ENCODE results near the gene DQX1. TPM values are rescaled to one million over a fixed set of nuclear protein-coding genes. Genes with fewer than 3 reads are reported as not detected.

The DQX1 gene
- total and polyA plus RNA-seq, 2 experiments from 2014 or later: 0.32 to 0.52 TPM

- no peaks in the 10 kb centered on the region for H3K9me3 Mint-ChIP-seq
- peaks cover 58% of the 10 kb centered on the region for H3K27me3 ChIP-seq (ENCODE audit: insufficient read depth)
- no peak overlapping the region for H3K27ac ChIP-seq (ENCODE audit: low read depth)
- H3K4me1 ChIP-seq (ENCODE audit: insufficient read depth): peaks cover 10% of the 10 kb centered on the region
- no peaks in the 10 kb centered on the region for H3K36me3 Mint-ChIP-seq (ENCODE audit: low read depth)
- ATAC-seq (no peak), DNase-seq (ENCODE audit: low spot score) (no peak)
- H3K4me3 ChIP-seq: no peak overlapping the region
- no peaks in the 10 kb centered on the region for H3K79me2 ChIP-seq (replicated peaks; ENCODE audit: insufficient read depth)
- no peaks in the 10 kb centered on the region; the same call in 1 of the 2 replicates for H3F3A ChIP-seq (replicated peaks; ENCODE audit: low read depth)
- H4K20me1 ChIP-seq (replicated peaks; ENCODE audit: insufficient read depth): no peaks in the 10 kb centered on the region
- H3K9me2 ChIP-seq (ENCODE audit: insufficient read depth): no peaks in the 10 kb centered on the region
- H2AFZ ChIP-seq: no peak overlapping the region
- H3K27ac Mint-ChIP-seq: no peak overlapping the region
- no peak overlapping the region for H3K4me3 Mint-ChIP-seq
- H3K36me3 ChIP-seq (ENCODE audit: insufficient read depth): no peaks in the 10 kb centered on the region
- TF ChIP-seq CREB1 (CRISPR knock-in tag; IDR thresholded peaks at IDR 0.05; ENCODE audit: low read depth): no peak
- no peak for TF ChIP-seq ZNF331 (CRISPR knock-in tag; IDR thresholded peaks at IDR 0.05; ENCODE audit: low read depth)
- no peak for TF ChIP-seq STAT1 (IDR thresholded peaks at IDR 0.05; ENCODE audit: unreplicated experiment)
- TF ChIP-seq ZNF462 (CRISPR knock-in tag; IDR thresholded peaks at IDR 0.05): no peak
- no peak for TF ChIP-seq EZH2phosphoT487 (IDR thresholded peaks at IDR 0.05; ENCODE audit: unreplicated experiment)
- TF ChIP-seq CTCF (conservative IDR thresholded peaks at IDR 0.05; ENCODE audit: low read depth in 2 of 2): no peak
- no peak for TF ChIP-seq REST (IDR thresholded peaks at IDR 0.05; ENCODE audit: unreplicated experiment)
- no peak for TF ChIP-seq ETS1 (IDR thresholded peaks at IDR 0.05)
- no peak for TF ChIP-seq JUNB (IDR thresholded peaks at IDR 0.05; ENCODE audit: unreplicated experiment)
- TF ChIP-seq ZNF114 (CRISPR knock-in tag; IDR thresholded peaks at IDR 0.05): no peak
- no peak for TF ChIP-seq POLR2AphosphoS5 (IDR thresholded peaks at IDR 0.05; ENCODE audit: low read depth)
- no peak overlapping the region for H3K4me2 ChIP-seq
- H3K4me1 Mint-ChIP-seq: peaks cover 19% of the 10 kb centered on the region
- H3K27me3 Mint-ChIP-seq (ENCODE audit: insufficient read depth, low read depth, poor library complexity): peaks cover 53% of the 10 kb centered on the region
These were observed 32.5 kb upstream of the DQX1 start for GRCh38 chr2:74558284-74559230.

Data from GM23338 (cell line).